HL-60 (cell line): Measurements from ENCODE around the gene CDIPT.

Source experiments
- GABPA ChIP-seq: IDR thresholded peaks from 2 replicates; pipeline ENCODE4 v1.6.1; 2012; ENCODE audit warnings: low read depth
- POLR2AphosphoS5 ChIP-seq: IDR thresholded peaks from 2 replicates; pipeline ENCODE4 v1.6.1; 2012; ENCODE audit warnings: low read depth
- TF ChIP-seq, protein P1 (sequence below): IDR thresholded peaks from one replicate; pipeline ENCODE4 v1.5.1; 2011; ENCODE audit warnings: low read length, control low read depth, inconsistent platforms; ENCODE audit not compliant: insufficient read depth
- TF ChIP-seq, protein P2 (sequence below): IDR thresholded peaks from 2 replicates; pipeline ENCODE4 v1.6.1; 2012; ENCODE audit warnings: low read depth; ENCODE audit not compliant: insufficient replicate concordance

DNA sequence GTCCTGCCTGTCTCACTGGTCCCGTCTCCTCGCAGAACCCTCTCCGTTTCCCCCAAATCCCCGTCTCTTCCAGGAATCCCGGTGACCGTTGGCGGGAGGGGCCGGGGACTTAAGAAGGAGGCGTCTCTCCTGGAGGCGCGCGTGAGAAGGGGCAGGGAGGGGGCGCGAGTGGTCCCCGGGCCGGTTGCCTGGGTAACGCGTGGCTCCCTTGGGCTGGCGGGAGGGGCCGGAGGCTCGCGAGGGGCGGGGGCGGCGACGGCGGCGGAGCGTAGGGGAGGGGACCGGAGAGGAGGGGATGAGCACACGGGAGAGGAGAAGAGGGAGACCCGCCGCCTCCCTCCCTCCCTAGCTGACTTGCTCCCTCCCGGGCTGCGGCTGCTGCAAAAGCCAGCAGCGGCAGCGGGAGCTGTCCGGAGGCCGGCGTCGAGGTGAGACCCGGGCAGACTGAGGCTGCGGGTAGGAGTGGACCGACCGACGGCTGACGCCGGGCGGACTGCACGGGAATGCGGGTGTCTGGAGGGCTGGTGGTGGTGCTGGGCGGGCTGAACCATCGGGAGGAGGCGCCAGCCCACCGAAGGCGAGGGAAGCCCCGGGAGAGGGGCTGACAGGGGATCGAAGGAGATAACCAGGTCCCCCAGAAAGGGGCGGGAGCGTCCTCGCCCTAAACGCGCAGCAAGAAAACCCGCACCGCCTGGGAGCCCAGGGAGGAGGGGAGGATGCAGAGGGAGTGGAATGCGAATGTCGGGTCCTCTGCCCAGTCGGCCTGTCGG lies 50.9 kb downstream of the CDIPT start, which contains the start of gene PRRT2:
- TF ChIP-seq, protein P1, sequence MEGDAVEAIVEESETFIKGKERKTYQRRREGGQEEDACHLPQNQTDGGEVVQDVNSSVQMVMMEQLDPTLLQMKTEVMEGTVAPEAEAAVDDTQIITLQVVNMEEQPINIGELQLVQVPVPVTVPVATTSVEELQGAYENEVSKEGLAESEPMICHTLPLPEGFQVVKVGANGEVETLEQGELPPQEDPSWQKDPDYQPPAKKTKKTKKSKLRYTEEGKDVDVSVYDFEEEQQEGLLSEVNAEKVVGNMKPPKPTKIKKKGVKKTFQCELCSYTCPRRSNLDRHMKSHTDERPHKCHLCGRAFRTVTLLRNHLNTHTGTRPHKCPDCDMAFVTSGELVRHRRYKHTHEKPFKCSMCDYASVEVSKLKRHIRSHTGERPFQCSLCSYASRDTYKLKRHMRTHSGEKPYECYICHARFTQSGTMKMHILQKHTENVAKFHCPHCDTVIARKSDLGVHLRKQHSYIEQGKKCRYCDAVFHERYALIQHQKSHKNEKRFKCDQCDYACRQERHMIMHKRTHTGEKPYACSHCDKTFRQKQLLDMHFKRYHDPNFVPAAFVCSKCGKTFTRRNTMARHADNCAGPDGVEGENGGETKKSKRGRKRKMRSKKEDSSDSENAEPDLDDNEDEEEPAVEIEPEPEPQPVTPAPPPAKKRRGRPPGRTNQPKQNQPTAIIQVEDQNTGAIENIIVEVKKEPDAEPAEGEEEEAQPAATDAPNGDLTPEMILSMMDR = no peak
- TF ChIP-seq POLR2AphosphoS5 = no peak
- TF ChIP-seq, protein P2, sequence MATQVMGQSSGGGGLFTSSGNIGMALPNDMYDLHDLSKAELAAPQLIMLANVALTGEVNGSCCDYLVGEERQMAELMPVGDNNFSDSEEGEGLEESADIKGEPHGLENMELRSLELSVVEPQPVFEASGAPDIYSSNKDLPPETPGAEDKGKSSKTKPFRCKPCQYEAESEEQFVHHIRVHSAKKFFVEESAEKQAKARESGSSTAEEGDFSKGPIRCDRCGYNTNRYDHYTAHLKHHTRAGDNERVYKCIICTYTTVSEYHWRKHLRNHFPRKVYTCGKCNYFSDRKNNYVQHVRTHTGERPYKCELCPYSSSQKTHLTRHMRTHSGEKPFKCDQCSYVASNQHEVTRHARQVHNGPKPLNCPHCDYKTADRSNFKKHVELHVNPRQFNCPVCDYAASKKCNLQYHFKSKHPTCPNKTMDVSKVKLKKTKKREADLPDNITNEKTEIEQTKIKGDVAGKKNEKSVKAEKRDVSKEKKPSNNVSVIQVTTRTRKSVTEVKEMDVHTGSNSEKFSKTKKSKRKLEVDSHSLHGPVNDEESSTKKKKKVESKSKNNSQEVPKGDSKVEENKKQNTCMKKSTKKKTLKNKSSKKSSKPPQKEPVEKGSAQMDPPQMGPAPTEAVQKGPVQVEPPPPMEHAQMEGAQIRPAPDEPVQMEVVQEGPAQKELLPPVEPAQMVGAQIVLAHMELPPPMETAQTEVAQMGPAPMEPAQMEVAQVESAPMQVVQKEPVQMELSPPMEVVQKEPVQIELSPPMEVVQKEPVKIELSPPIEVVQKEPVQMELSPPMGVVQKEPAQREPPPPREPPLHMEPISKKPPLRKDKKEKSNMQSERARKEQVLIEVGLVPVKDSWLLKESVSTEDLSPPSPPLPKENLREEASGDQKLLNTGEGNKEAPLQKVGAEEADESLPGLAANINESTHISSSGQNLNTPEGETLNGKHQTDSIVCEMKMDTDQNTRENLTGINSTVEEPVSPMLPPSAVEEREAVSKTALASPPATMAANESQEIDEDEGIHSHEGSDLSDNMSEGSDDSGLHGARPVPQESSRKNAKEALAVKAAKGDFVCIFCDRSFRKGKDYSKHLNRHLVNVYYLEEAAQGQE = no peak
- TF ChIP-seq GABPA = no peak
